Common myeloid progenitor, CD34-positive (primary cell): ENCODE results near the gene PFKP.

ENCODE experiments used
- CTCF ChIA-PET: fragments of 350-600 bp; sonication (Branson Sonifier 250); formaldehyde crosslinking; loops from one replicate; lab custom pipeline; 2021; ENCODE audit warnings: antibody characterized with exemption; lab: Charles Lee
- POLR2A ChIA-PET: fragments of 350-600 bp; sonication (Branson Sonifier 250); formaldehyde crosslinking; loops from one replicate; lab custom pipeline; 2021; ENCODE audit warnings: antibody characterized with exemption; lab: Charles Lee
- DNase-seq, 3 donors: peaks; one replicate each; pipeline versions ENCODE4 v3.0.0 to v3.0.0-alpha.2; 2013
- H3K27ac ChIP-seq, 2 experiments: 1 replicate in 1 of 2; 2 replicates in 1 of 2; pipeline ENCODE4 v1.7.0; 2013; ENCODE audit warnings: inconsistent platforms in 2 of 2, low read length in 2 of 2, mild to moderate bottlenecking in 2 of 2, low read depth in 1 of 2, moderate library complexity in 1 of 2; ENCODE audit not compliant: severe bottlenecking in 2 of 2, insufficient read depth in 1 of 2, poor library complexity in 1 of 2
- H3K27me3 ChIP-seq, 5 experiments: replicated peaks in 2 of 5; 1 replicate in 3 of 5; 2 replicates in 2 of 5; pipeline versions ENCODE4 v1.6.1 to v1.7.0; 2013; ENCODE audit warnings: low read length in 4 of 5, mild to moderate bottlenecking in 2 of 5, moderate library complexity in 2 of 5, inconsistent platforms in 1 of 5; ENCODE audit not compliant: insufficient read depth in 5 of 5, control insufficient read depth in 4 of 5
- H3K36me3 ChIP-seq, 4 experiments: 1 replicate in 2 of 4; 2 replicates in 2 of 4; pipeline versions ENCODE4 v1.6.1 to v1.7.0; 2013; ENCODE audit warnings: low read length in 3 of 4, control low read depth in 1 of 4, mild to moderate bottlenecking in 1 of 4; ENCODE audit not compliant: control insufficient read depth in 4 of 4, insufficient read depth in 4 of 4
- H3K4me1 ChIP-seq, 4 experiments: 1 replicate in 3 of 4; 2 replicates in 1 of 4; pipeline versions ENCODE4 v1.6.1 to v1.7.1; 2013; ENCODE audit warnings: low read length in 3 of 4, mild to moderate bottlenecking in 3 of 4, control low read depth in 1 of 4, inconsistent platforms in 1 of 4, moderate library complexity in 1 of 4; ENCODE audit not compliant: control insufficient read depth in 4 of 4, insufficient read depth in 4 of 4; ENCODE audit errors: control extremely low read depth in 1 of 4
- H3K4me3 ChIP-seq, 7 experiments: 1 replicate in 4 of 7; 2 replicates in 3 of 7; pipeline versions ENCODE4 v1.5.1 to v1.7.0; 2013; ENCODE audit warnings: mild to moderate bottlenecking in 7 of 7, low read length in 6 of 7, moderate library complexity in 6 of 7, inconsistent platforms in 2 of 7, low read depth in 2 of 7, control low read depth in 1 of 7; ENCODE audit not compliant: insufficient read depth in 4 of 7, control insufficient read depth in 1 of 7; ENCODE audit errors: extremely low read depth in 1 of 7
- H3K9me3 ChIP-seq, 5 experiments: 1 replicate in 4 of 5; 2 replicates in 1 of 5; pipeline versions ENCODE4 v1.6.1 to v1.7.1; 2013; ENCODE audit warnings: low read length in 4 of 5, mild to moderate bottlenecking in 2 of 5, inconsistent platforms in 1 of 5, low read depth in 1 of 5, moderate library complexity in 1 of 5; ENCODE audit not compliant: control insufficient read depth in 4 of 5, insufficient read depth in 2 of 5; ENCODE audit errors: control extremely low read depth in 1 of 5
- WGBS: methylation state at CpG from one replicate; pipeline ENCODE4 v1.1.5; 2013; ENCODE audit not compliant: insufficient coverage; 5-methylcytosine and 5-hydroxymethylcytosine counted together

PFKP gene

GRCh38 chr10:3025026-3025683, 42.2 kb upstream of the PFKP start:
- no peaks in the 10 kb centered on the region for H3K36me3 ChIP-seq
- H3K27me3 ChIP-seq: peaks cover 0 to 6% (median 2%) of the 10 kb centered on the region in 5 experiments
- CTCF ChIA-PET: no interaction called here
- H3K4me3 ChIP-seq: no peak overlapping the region
- 31% methylated on average over 4 of the region's 6 CpGs for WGBS
- POLR2A ChIA-PET: no interaction called here
- DNase-seq: no peak
- no peak overlapping the region for H3K27ac ChIP-seq
- H3K4me1 ChIP-seq: no peaks in the 10 kb centered on the region
- H3K9me3 ChIP-seq: peaks cover 0 to 2% (median 0%) of the 10 kb centered on the region in 5 experiments

GRCh38 chr10:3027866-3028265, 39.5 kb upstream of the PFKP start:
- ChIA-PET POLR2A (no interaction called here), CTCF (interaction anchor here (0.8 kb wide), 1 partner anchor 17 kb away, joined by 3 read pairs; no protein-coding TSS in a partner anchor)
- Histone ChIP-seq H3K9me3 (no peaks in the 10 kb centered on the region), H3K27ac (no peak overlapping the region), H3K36me3 (no peaks in the 10 kb centered on the region), H3K27me3 (peaks cover 0 to 3% (median 0%) of the 10 kb centered on the region in 5 experiments), H3K4me1 (no peaks in the 10 kb centered on the region), H3K4me3 (no peak overlapping the region)
- WGBS: 67% methylated on average over 3 of the region's 3 CpGs
- no peak for DNase-seq

- DNase-seq: no peak
- H3K27me3 ChIP-seq: peaks cover 0 to 3% (median 0%) of the 10 kb centered on the region in 5 experiments
- H3K4me1 ChIP-seq: no peaks in the 10 kb centered on the region
- H3K36me3 ChIP-seq: no peaks in the 10 kb centered on the region
- no peak overlapping the region for H3K27ac ChIP-seq
- ChIA-PET CTCF (no interaction called here), POLR2A (no interaction called here)
- 94% methylated on average over 3 of the region's 11 CpGs for WGBS
- no peaks in the 10 kb centered on the region for H3K9me3 ChIP-seq
- no peak overlapping the region for H3K4me3 ChIP-seq
Observed at GRCh38 chr10:3028441-3028840, 38.9 kb upstream of the PFKP start.

DNA sequence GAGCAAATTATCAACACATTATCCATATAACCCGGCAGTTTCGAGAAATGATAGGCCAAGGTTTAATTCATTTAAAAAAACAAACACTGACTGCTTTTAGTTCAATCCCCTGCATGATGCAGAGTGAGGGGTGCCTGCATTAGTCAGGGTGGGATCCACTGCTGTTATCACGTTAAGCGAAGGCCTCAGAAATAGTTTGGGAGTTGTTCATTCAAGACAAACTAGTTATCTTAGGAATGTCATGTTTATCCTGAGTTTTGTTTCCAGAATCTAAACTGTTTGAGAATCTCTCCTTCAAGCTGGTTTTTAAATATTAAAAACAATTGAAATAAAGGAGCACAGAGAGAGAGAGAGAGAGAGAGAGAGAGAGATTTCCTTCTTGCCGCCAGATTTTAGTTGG, 36.6 kb upstream of the PFKP start:
- Histone ChIP-seq H3K4me3 (no peak overlapping the region), H3K9me3 (no peaks in the 10 kb centered on the region), H3K36me3 (no peaks in the 10 kb centered on the region), H3K27ac (no peak overlapping the region), H3K4me1 (peaks cover 0 to 2% (median 0%) of the 10 kb centered on the region in 4 experiments), H3K27me3 (peaks cover 0 to 5% (median 0%) of the 10 kb centered on the region in 5 experiments)
- no peak for DNase-seq
- 100% methylated on average over 2 of the region's 5 CpGs for WGBS
- ChIA-PET CTCF (no interaction called here), POLR2A (no interaction called here)

- Histone ChIP-seq H3K4me1 (peaks cover 0 to 2% (median 0%) of the 10 kb centered on the region in 4 experiments), H3K27me3 (peaks cover 0 to 5% (median 0%) of the 10 kb centered on the region in 5 experiments), H3K36me3 (no peaks in the 10 kb centered on the region), H3K27ac (no peak overlapping the region), H3K9me3 (no peaks in the 10 kb centered on the region), H3K4me3 (no peak overlapping the region)
- CTCF ChIA-PET: no interaction called here
- POLR2A ChIA-PET: no interaction called here
- WGBS: 43% methylated on average over 2 of the region's 4 CpGs
- DNase-seq: no peak
Observed at GRCh38 chr10:3031490-3031889, 35.9 kb upstream of the PFKP start.

DNA sequence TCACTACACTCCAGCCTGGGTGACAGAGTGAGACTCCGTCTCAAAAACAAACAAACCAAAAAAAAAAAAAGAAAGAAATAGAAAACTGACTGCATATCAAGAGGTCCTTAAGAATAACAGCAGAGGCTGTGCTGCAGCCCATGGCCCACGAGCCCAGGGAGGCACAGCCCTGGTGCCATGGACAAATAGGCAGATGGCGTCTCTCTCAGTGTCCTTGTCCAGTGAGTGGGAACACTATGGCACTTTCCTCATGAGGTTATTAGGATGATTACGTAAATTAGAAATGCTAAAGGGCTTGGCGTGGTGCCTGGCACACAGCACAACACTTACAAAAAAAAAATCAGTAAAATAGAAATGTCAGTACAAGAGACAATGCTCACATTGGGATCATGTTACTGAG, 33.4 kb upstream of the PFKP start:
- Histone ChIP-seq H3K27ac (no peak overlapping the region), H3K4me1 (peaks cover 0 to 2% (median 0%) of the 10 kb centered on the region in 4 experiments), H3K4me3 (no peak overlapping the region), H3K36me3 (no peaks in the 10 kb centered on the region), H3K9me3 (peaks cover 0 to 6% (median 0%) of the 10 kb centered on the region in 5 experiments), H3K27me3 (peaks cover 0 to 5% (median 0%) of the 10 kb centered on the region in 5 experiments)
- POLR2A ChIA-PET: no interaction called here
- no peak for DNase-seq
- CTCF ChIA-PET: interaction anchor here (1.0 to 1.8 kb wide), 2 partner anchors 9 to 10 kb away, joined by 3 to 4 read pairs; no protein-coding TSS in a partner anchor
- WGBS: 100% methylated on average over 1 of the region's 5 CpGs

DNA sequence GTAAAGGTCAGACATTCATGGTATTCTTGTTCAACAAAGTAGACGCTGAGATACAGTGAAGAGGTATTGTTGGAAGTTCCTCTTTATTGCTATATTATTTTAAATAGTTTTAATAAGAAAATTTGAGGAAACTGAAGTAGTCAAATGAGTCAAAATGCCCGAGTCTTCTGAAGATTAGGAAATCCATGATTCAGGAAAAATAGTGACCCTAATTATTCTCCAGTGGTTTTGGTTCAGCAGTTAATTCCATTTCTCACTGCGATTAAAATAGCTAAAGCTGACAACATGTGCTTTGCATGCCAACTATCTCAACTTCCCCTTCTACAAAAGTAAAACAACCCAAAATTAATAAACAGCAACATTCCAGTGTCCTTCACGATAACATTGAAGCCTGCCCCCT, 32.7 kb upstream of the PFKP start:
- H3K4me3 ChIP-seq: no peak overlapping the region
- H3K9me3 ChIP-seq: peaks cover 0 to 9% (median 0%) of the 10 kb centered on the region in 5 experiments
- H3K36me3 ChIP-seq: no peaks in the 10 kb centered on the region
- peaks cover 0 to 5% (median 0%) of the 10 kb centered on the region in 5 experiments for H3K27me3 ChIP-seq
- peaks cover 0 to 2% (median 0%) of the 10 kb centered on the region in 4 experiments for H3K4me1 ChIP-seq
- no peak for DNase-seq
- no peak overlapping the region for H3K27ac ChIP-seq
- ChIA-PET CTCF (no interaction called here), POLR2A (no interaction called here)
- 76% methylated on average over 3 of the region's 4 CpGs for WGBS
